GM13976 (cell line): Measurements from ENCODE around the gene LHPP.

Source experiments
- DNase-seq: peaks from one replicate; pipeline ENCODE4 v3.0.0; 2012; ENCODE audit warnings: low spot score
- in situ Hi-C: fragments of 300-500 bp; cut with MboI; formaldehyde crosslinking; loops from one replicate; pipeline ENCODE4 v1.12.0; 2022; ENCODE audit warnings: low sequenced_read_pairs, mixed read lengths, inconsistent platforms; ENCODE audit not compliant: unreplicated experiment
- TF ChIP-seq, protein P1 (sequence below): IDR thresholded peaks from 2 replicates; pipeline ENCODE4 v1.5.1; 2012; ENCODE audit warnings: borderline replicate concordance, mild to moderate bottlenecking; ENCODE audit not compliant: insufficient read depth; ENCODE audit errors: extremely low read depth, missing control alignments, control extremely low read depth

Gene LHPP

DNA sequence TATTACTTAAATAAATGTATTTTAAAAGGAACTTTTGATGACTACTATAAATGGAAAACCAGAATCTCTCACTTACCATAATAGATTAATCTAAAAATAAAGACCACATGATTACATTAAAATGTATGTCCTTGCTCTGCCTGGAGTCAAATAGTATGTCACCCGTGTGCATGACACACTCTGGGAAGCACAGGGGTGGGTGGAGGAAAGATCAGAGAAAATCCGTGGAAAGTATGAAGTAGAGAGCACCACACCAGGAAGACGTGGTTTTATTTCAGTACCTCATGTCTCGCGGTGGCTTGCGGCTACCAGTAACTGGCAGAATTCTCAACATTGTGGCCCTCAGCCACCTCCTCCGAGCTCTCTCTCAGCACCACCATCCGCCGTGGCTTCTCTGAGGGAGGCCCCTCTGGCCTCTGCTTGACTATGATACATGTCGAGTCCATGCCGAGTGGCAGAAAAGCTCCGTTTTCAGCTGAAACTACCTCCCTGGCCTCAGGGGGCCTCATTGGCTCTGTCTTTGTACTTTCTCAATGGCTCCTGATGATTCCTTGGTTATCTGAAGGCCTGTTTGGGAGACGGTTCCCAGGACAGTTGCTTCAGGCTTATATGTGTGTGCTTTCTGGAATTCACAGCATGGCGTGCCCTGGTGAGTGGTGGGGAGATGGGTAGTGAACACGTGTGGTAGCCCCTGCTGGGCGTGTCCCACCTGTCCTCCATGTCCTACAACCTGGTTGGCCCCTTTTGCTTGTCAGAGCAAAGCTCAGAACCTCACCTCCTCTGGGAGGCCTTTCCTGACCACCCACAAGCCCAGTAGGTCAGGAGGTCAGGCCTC lies 49.8 kb downstream of the LHPP start:
- TF ChIP-seq, protein P1, sequence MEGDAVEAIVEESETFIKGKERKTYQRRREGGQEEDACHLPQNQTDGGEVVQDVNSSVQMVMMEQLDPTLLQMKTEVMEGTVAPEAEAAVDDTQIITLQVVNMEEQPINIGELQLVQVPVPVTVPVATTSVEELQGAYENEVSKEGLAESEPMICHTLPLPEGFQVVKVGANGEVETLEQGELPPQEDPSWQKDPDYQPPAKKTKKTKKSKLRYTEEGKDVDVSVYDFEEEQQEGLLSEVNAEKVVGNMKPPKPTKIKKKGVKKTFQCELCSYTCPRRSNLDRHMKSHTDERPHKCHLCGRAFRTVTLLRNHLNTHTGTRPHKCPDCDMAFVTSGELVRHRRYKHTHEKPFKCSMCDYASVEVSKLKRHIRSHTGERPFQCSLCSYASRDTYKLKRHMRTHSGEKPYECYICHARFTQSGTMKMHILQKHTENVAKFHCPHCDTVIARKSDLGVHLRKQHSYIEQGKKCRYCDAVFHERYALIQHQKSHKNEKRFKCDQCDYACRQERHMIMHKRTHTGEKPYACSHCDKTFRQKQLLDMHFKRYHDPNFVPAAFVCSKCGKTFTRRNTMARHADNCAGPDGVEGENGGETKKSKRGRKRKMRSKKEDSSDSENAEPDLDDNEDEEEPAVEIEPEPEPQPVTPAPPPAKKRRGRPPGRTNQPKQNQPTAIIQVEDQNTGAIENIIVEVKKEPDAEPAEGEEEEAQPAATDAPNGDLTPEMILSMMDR: no peak
- in situ Hi-C loops: no loop called here
- no peak for DNase-seq

DNA sequence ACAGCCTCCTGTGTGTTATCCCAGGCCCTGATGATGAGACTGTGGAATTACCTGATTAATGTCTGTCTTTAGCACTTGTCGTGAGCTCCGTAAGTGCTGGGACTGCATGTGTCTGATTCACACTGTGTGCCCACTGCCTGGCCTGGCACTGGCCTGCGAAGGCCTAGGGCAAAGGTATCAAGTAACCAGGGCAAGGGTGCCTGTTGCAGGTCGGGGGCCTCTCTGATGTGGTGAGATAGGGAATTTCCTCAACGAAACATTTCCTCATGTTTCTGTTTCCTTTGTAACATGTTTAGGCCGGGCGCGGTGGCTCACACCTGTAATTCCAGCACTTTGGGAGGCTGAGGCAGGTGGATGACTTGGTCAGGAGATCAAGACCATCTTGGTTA lies 50.4 kb downstream of the LHPP start:
- TF ChIP-seq, protein P1: no peak
- DNase-seq: no peak
- in situ Hi-C loops: no loop called here

DNA sequence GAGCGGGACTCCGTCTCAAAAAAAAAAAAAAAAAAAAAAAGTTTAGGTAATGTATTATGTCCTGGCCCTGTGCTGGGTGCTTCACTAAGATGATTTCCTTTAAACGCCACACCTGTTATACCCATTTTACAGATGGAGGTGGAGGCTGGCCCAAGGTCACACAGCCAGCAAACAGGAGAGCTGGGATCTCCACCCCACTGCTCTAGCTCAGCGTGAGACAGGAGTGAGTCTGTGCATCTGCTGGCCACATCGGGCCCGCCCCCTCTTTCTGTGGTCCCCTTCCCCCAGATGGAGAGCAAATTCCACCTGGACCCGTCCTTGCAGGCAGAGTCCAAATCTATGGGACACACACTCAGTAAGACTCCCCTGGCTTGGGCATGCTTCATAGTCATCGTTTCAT lies 51.0 kb downstream of the LHPP start:
- DNase-seq: no peak
- in situ Hi-C loops: no loop called here
- TF ChIP-seq, protein P1: no peak

DNA sequence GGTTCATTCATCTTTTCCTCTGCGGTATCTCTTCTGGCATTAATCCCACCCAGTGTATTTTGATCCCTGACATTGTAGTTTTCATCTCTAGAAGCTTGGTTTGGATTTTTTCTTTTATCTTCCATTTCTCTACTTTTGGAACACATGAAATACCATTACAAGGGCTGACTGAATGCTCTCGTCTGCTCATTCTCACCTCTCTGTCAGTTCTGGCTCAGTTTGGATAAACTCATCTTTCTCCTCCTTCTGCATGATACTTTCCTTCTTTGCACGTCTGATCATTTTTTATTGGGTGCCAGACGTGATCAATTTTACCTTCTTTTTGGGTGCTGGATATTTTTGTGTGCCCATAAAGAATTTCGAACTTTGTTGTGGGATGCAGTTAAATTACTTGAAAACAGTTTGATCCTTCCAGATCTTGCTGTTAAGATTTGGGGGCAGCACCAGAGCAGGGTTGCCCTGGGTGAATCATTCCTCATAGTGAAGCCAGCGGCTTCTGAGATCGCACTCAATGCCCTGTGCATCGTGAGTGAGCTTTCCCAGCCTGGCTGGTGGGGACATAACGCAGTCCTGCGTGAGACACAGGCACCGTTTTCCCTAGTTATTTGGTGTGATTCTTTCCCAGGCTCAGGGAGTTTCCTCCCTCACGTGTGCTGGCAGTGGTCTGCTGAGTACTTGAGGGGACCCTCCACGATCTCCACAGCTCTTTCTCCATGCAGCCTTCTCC lies 53.8 kb downstream of the LHPP start:
- TF ChIP-seq, protein P1: no peak
- in situ Hi-C loops: no loop called here
- DNase-seq: no peak

DNA sequence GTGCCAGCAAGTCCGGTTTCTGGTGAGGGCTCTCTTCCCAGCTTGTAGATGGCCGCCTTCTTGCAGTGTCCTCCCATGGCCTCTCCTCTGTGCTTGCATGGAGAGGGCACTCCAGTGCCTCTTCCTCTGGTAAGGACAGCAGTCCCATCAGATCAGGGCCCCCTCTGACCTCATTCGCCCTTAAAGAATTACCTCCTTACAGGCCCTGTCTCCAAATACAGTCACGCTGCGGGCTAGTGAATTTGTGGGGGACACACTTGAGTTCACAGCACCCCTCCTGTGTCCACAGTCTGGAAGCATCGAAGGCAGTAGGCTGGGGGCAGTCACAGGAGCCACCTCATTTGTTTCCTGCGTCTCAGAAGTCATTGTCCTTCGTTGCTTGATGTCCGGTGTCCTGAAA lies 54.6 kb downstream of the LHPP start:
- DNase-seq: no peak
- TF ChIP-seq, protein P1: no peak
- in situ Hi-C loops: no loop called here

DNA sequence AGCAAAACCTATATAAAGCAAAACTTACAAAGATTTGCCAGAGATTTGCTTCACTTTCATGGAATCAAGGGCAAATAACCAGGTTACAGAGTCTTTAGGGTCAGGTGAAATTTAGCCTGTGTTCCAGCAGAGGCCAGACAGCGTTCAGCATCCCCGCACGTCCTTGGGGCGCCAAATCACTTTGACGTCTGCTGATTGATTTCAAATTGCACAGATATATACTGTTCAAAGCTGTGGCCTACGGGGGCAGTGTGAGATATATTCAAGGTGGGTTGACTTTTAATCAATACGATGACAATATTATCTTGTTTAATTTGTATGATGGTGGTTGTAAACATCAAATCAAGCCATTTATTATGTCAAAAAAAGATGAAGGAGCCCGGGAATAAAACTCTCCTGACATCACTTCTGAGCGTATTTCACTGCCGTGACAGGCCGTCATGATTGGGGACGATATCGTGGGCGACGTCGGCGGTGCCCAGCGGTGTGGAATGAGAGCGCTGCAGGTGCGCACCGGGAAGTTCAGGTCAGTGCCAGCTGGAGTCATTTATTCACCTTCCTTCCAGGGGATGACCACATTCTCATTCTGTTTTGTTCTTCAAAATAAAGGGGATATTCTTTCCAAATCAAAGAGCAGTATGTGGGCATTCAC lies 55.2 kb downstream of the LHPP start:
- TF ChIP-seq, protein P1: no peak
- no peak for DNase-seq
- in situ Hi-C loops: no loop called here
